GM12873 (cell line): ENCODE results near the gene TMEM150A.

Experiments
- TF ChIP-seq, protein P1 (sequence below): IDR thresholded peaks from 2 replicates; pipeline ENCODE4 v1.5.1; 2012; ENCODE audit warnings: low read depth, mild to moderate bottlenecking, moderate library complexity, low read length, control low read depth; ENCODE audit not compliant: insufficient read depth; ENCODE audit errors: missing control alignments

Gene TMEM150A

DNA sequence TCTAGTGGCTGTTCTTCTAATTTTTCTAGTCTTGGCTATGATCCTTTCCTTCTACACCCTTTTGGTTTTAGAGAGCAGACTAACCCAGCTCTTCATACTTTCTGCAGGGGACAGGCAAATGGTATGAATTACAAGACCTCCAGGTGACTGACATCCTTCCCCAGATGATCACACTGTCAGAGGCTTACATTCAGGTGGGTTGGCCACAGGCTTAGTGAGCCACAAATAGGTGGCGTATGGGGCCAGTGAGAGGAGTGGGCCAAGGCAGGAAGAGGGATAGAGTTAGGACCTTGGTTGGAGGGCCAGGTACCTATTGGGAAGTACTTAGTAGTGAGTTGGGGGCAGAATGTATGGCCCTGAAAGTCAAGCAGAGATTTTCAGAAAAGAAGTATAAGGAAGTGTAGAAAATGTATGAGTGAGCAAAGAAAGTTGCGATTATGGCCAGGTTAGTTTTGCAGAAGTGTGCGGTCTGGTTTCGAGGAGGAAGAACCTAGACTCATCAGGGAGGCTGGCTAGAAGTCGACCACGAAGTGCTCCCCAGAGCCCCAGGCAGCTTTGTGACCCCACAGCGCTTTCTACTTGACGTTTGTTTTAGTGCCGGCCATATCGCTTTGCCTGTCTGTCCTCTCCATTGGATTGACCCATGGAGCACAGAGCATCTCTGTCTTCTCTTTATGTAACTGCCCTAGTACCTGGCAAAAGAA is 45.5 kb upstream of the TMEM150A start:
- TF ChIP-seq, protein P1, sequence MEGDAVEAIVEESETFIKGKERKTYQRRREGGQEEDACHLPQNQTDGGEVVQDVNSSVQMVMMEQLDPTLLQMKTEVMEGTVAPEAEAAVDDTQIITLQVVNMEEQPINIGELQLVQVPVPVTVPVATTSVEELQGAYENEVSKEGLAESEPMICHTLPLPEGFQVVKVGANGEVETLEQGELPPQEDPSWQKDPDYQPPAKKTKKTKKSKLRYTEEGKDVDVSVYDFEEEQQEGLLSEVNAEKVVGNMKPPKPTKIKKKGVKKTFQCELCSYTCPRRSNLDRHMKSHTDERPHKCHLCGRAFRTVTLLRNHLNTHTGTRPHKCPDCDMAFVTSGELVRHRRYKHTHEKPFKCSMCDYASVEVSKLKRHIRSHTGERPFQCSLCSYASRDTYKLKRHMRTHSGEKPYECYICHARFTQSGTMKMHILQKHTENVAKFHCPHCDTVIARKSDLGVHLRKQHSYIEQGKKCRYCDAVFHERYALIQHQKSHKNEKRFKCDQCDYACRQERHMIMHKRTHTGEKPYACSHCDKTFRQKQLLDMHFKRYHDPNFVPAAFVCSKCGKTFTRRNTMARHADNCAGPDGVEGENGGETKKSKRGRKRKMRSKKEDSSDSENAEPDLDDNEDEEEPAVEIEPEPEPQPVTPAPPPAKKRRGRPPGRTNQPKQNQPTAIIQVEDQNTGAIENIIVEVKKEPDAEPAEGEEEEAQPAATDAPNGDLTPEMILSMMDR, result no peak

DNA sequence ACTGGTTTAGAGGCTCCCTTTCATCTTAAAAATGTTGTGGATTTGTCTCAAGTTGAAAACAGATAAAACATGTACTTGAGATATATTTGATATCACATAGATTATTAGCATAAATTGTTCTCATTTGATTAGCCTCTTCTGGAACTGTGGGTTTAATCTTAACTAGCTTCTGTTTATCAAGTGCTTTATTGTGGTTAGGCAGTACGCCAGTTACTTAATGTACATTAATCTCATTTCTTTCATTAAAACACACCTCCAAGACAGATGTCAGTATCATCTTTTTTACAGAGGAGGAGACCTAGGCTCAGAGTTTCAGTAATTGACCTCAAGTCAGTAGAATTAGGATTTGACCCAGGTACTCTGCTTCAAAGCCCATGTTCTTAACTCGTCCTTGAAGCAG is 43.7 kb upstream of the TMEM150A start:
- TF ChIP-seq, protein P1, result no peak

DNA sequence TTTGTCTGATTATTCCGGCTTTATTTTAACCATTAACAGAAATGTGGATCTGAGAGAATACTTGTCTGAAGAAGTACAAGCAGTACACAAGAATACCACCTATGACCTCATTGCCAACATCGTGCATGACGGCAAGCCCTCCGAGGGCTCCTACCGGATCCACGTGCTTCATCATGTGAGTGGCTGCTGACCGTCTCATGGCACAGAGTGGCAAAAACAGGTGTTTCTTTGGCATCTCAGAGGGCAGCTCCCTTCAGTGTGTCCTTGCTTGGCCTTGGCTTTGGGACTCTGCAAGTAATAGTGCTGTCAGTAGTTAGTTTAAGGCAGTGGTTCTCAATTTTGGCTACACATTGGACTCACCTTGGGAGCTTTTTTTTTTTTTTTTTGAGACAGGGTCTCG is 42.4 kb upstream of the TMEM150A start:
- TF ChIP-seq, protein P1, result no peak

DNA sequence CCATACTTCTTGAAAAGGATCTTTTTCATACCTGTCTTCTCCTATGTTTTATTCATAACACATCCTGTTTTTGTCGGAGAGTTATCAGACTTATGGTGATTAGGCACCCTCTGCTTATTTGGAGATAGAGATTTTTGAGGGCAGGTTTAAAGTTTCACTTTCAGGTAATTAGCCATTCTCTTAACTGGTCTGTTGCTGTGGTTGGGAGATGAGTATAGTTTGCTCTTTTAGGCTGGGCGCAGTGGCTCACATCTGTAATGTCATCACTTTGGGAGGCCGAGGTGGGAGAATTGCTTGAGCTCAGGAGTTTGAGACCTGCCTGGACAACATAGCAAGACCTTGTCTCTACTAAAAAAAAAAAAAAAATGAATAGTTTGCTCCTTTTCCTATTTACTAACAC is 40.2 kb upstream of the TMEM150A start:
- TF ChIP-seq, protein P1, result no peak

DNA sequence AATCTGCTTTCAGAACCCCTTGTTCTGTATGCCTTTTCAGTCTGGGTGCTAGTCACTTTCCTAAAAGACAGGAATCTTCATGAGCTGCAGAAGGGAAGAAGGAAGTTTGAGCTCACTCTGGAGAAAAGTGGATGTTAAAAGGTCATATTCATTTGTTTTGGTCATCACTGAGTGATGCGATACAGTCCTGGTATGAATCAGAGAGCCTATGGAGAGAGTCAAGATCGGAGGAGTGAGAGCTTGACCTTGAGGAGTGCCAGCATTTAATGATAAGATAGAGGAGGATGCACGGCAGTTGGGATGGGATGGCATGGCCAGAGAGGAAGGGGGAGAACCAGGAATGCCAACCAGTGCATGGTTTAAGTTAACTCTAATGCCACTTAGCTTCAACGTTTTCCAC is 33.1 kb upstream of the TMEM150A start:
- TF ChIP-seq, protein P1, result no peak

DNA sequence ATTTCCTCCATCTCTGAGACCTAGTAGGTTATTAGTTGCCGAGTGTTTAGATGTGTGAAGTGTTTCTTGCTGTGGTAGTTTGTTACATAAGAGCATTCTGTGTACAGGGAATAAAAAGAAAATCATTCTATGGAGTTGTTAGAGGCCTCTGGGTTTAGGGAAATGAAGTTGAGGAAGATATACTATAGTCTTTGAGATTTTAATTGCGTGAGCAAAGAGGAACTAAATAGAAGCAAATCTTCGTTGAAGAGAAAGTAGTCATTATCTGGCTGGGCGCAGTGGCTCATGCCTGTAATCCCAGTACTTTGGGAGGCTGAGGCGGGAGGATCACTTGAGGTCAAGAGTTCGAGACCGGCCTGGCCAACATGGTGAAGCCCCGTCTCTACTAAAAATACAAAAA is 32.5 kb upstream of the TMEM150A start:
- TF ChIP-seq, protein P1, result no peak

DNA sequence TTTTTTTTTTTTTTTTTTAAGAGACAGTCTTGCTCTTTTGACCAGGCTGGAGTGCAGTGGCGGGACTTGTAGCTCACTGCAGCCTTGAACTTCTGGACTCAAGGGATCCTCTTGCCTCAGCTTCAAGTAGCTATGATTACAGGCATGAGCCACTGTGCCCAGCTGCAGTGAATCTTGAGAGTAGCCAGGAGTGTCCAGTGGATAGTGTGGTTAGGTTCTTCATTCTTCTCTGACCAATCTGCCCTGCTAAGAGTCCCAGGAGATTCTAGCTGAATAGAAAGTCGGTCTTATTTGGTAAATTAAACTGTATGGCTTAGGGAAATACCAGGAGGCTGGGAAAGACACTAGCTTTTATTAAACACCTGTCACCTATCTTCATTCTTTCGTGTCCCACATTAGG is 28.8 kb upstream of the TMEM150A start:
- TF ChIP-seq, protein P1, result no peak
